HG03439 (cell line): ENCODE results near the gene ATXN1.
A peak's percentile ranks its signal among the peaks of the same experiment; 100 is the strongest.

Source experiments
- ATAC-seq: cut with Tn5 transposase; IDR thresholded peaks from one replicate; pipeline ENCODE4 v1.9.1; 2021; ENCODE audit warnings: mild to moderate bottlenecking, moderate library complexity; ENCODE audit not compliant: unreplicated experiment

Gene ATXN1

GRCh38 chr6:16355699-16356446 lies 405.4 kb downstream of the ATXN1 start:
- no peak for ATAC-seq

- no peak for ATAC-seq
These were observed 406.0 kb downstream of the ATXN1 start for GRCh38 chr6:16355238-16355637.

- ATAC-seq, result no peak
These were observed 406.6 kb downstream of the ATXN1 start for GRCh38 chr6:16354692-16355091.

GRCh38 chr6:16352821-16353438 lies 408.3 kb downstream of the ATXN1 start:
- ATAC-seq, result no peak

GRCh38 chr6:16352258-16352635 lies 409.0 kb downstream of the ATXN1 start:
- no peak for ATAC-seq

- ATAC-seq, result no peak
These were observed 411.7 kb downstream of the ATXN1 start for GRCh38 chr6:16349544-16349943.

GRCh38 chr6:16346831-16347230 lies 414.4 kb downstream of the ATXN1 start:
- no peak for ATAC-seq

GRCh38 chr6:16345449-16346330 lies 415.6 kb downstream of the ATXN1 start:
- no peak for ATAC-seq

- no peak for ATAC-seq
These were observed 416.5 kb downstream of the ATXN1 start for GRCh38 chr6:16344756-16345155.

GRCh38 chr6:16343593-16343992 lies 417.7 kb downstream of the ATXN1 start:
- ATAC-seq, result no peak

GRCh38 chr6:16339265-16339587 lies 422.0 kb downstream of the ATXN1 start:
- ATAC-seq, result no peak

GRCh38 chr6:16338577-16339264 lies 422.5 kb downstream of the ATXN1 start:
- ATAC-seq, result no peak

GRCh38 chr6:16337295-16337975 lies 423.8 kb downstream of the ATXN1 start:
- ATAC-seq, result no peak

- ATAC-seq, result no peak
These were observed 424.4 kb downstream of the ATXN1 start for GRCh38 chr6:16336911-16337294.

- ATAC-seq, result no peak
These were observed 425.0 kb downstream of the ATXN1 start for GRCh38 chr6:16336056-16336818.

- ATAC-seq, result no peak
These were observed 426.1 kb downstream of the ATXN1 start for GRCh38 chr6:16335176-16335575.

GRCh38 chr6:16334671-16335070 lies 426.6 kb downstream of the ATXN1 start:
- ATAC-seq, result no peak

- ATAC-seq, result no peak
These were observed 427.7 kb downstream of the ATXN1 start for GRCh38 chr6:16333580-16333979.

GRCh38 chr6:16332175-16332542 lies 429.1 kb downstream of the ATXN1 start:
- ATAC-seq, result peak; percentile 74
